Vagina (tissue), 2 donors: ENCODE results near the gene TBCE. TPM values are rescaled to one million over a fixed set of nuclear protein-coding genes. Genes with fewer than 3 reads are reported as not detected.

Experiments
- DNase-seq, 2 donors: peaks; one replicate each; pipeline ENCODE4 v3.0.0-alpha.2; 2017; ENCODE audit errors: extremely low spot score in 2 of 2
- H3K27ac ChIP-seq: fragments of 200-600 bp; sonication (generic); one replicate; pipeline ENCODE4 v1.5.1; 2019
- H3K27me3 ChIP-seq: fragments of 200-600 bp; sonication (generic); one replicate; pipeline ENCODE4 v1.5.1; 2019
- H3K36me3 ChIP-seq, 2 donors: fragments of 200-600 bp; sonication (generic); one replicate each; pipeline ENCODE4 v1.5.1; 2017 to 2019
- H3K4me1 ChIP-seq: fragments of 200-600 bp; sonication (generic); one replicate; pipeline ENCODE4 v1.5.1; 2019
- H3K4me3 ChIP-seq, 2 donors: fragments of 200-600 bp; sonication (generic); 1 replicate in 1 of 2; 2 replicates in 1 of 2; pipeline ENCODE4 v1.5.1; 2016 to 2019
- H3K9me3 ChIP-seq: fragments of 200-600 bp; sonication (generic); one replicate; pipeline ENCODE4 v1.5.1; 2019
- POLR2A ChIP-seq, 2 donors: fragments of 450-650 bp; IDR thresholded peaks; one replicate each; pipeline ENCODE4 v1.6.1; 2017; ENCODE audit warnings: antibody characterized with exemption in 2 of 2, mild to moderate bottlenecking in 2 of 2, moderate library complexity in 2 of 2
- POLR2AphosphoS5 ChIP-seq, 2 donors: sonication (generic); formaldehyde crosslinking; IDR thresholded peaks; one replicate each; pipeline ENCODE4 v1.9.0; 2017; ENCODE audit warnings: antibody characterized with exemption in 2 of 2, mild to moderate bottlenecking in 2 of 2, low read depth in 1 of 2; ENCODE audit not compliant: insufficient read depth in 1 of 2
- intact Hi-C: fragments of 100-400 bp; cut with DNase I; formaldehyde crosslinking; loops from one replicate; pipeline ENCODE4 v1.15.1; 2023
- total RNA-seq: library from RNA; depleted of rRNA; stranded (reverse); fragments of >200 nt; gene quantifications from one replicate; pipeline ENCODE4 v1.2.3, GENCODE V29; 2016
- TF ChIP-seq, protein P1 (sequence below), 3 experiments: fragments of 450-650 bp in 2 of 3; fragments of 200-600 bp in 1 of 3; sonication (generic) in 1 of 3; IDR thresholded peaks; one replicate each; pipeline ENCODE4 v1.5.1; 2017 to 2019; ENCODE audit warnings: antibody characterized with exemption in 3 of 3, mild to moderate bottlenecking in 2 of 3, moderate library complexity in 2 of 3

TBCE gene
- total RNA-seq, 1 donor from 2014 or later: 23.6 TPM

DNA sequence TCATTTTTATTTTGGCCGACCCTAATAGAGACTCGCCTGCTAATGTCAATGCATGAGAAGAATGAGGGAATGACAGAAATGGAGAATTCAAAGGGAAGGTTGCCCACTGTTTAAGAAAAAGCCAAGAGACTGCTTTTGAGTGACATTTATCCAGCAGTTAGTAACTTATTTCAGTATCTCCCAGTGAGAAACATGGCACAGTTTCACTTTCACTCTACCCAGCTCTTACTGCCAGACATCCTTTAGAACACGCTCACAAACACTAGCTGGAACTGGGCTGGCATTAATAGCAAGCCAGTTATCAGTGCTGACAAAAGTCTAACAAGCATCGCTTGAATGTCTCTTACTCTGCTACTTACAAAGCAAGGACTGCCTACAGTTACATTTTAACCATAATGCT is 30.3 kb upstream of the TBCE start:
- H3K27ac ChIP-seq: no peak overlapping the region
- H3K36me3 ChIP-seq: peaks cover 0 to 37% of the 10 kb centered on the region in 2 donors
- intact Hi-C loops: no loop called here

DNA sequence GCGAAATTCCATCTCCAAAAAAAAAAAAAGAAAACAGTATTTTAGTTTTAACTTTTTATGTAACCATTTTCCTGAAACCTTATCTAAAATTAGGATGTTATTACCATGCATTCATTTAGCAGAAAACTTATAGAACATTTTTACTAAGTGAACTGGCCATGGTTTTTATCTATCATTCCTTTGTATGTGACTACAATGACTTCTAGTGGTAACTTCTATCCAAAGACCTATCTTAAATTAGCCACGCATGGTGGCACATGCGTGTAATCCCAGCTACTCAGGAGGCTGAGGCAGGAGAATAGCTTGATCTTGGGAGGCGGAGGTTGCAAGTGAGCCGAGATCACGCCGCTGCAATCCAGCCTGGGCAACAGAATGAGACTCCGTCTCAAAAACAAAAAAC is 27.5 kb upstream of the TBCE start:
- H3K36me3 ChIP-seq: peaks cover 0 to 53% of the 10 kb centered on the region in 2 donors
- H3K9me3 ChIP-seq: no peaks in the 10 kb centered on the region
- no peak overlapping the region for H3K4me3 ChIP-seq
- no peak for DNase-seq
- intact Hi-C loops: no loop called here
- no peaks in the 10 kb centered on the region for H3K27me3 ChIP-seq
- no peaks in the 10 kb centered on the region for H3K4me1 ChIP-seq
- H3K27ac ChIP-seq: no peak overlapping the region
- TF ChIP-seq POLR2AphosphoS5 (IDR thresholded peaks at IDR 0.05; ENCODE audit: insufficient read depth in 1 of 2, low read depth in 1 of 2): no peak
- TF ChIP-seq, protein P1, sequence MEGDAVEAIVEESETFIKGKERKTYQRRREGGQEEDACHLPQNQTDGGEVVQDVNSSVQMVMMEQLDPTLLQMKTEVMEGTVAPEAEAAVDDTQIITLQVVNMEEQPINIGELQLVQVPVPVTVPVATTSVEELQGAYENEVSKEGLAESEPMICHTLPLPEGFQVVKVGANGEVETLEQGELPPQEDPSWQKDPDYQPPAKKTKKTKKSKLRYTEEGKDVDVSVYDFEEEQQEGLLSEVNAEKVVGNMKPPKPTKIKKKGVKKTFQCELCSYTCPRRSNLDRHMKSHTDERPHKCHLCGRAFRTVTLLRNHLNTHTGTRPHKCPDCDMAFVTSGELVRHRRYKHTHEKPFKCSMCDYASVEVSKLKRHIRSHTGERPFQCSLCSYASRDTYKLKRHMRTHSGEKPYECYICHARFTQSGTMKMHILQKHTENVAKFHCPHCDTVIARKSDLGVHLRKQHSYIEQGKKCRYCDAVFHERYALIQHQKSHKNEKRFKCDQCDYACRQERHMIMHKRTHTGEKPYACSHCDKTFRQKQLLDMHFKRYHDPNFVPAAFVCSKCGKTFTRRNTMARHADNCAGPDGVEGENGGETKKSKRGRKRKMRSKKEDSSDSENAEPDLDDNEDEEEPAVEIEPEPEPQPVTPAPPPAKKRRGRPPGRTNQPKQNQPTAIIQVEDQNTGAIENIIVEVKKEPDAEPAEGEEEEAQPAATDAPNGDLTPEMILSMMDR (IDR thresholded peaks at IDR 0.05): no peak
- TF ChIP-seq POLR2A (IDR thresholded peaks at IDR 0.05): no peak

More for the DNA sequence above, 30.3 kb upstream of the TBCE start:
- peaks cover 16% of the 10 kb centered on the region for H3K4me1 ChIP-seq
- H3K4me3 ChIP-seq: no peak overlapping the region
- H3K27me3 ChIP-seq: no peaks in the 10 kb centered on the region
- DNase-seq: no peak
- H3K9me3 ChIP-seq: no peaks in the 10 kb centered on the region
- no peak for TF ChIP-seq POLR2A (IDR thresholded peaks at IDR 0.05)
- TF ChIP-seq, protein P1 (IDR thresholded peaks at IDR 0.05): no peak
- TF ChIP-seq POLR2AphosphoS5 (IDR thresholded peaks at IDR 0.05; ENCODE audit: insufficient read depth in 1 of 2, low read depth in 1 of 2): no peak

DNA sequence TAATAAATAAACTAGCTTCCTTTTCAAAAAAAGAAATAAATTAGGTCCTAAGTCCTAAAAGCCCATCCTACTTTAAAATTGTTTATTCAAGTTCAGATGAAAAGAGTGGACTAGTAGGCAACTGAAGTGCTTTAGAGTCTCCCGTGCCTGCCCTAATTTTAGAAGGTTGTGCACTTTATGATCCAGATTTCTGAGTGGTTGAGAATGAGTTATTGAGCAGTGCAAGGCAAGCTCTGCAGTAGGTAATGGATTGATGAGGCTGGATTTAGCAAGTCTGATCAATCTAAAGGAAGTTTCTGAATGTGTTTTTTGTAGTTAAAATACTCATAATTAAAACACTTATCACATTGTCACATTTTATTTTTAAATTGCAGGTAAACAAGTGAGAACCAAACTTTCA is 25.9 kb upstream of the TBCE start:
- H3K27ac ChIP-seq: no peak overlapping the region
- H3K4me1 ChIP-seq: no peaks in the 10 kb centered on the region
- intact Hi-C loops: no loop called here
- H3K36me3 ChIP-seq: peaks cover 0 to 42% of the 10 kb centered on the region in 2 donors
- H3K27me3 ChIP-seq: no peaks in the 10 kb centered on the region
- H3K4me3 ChIP-seq: no peak overlapping the region
- no peak for TF ChIP-seq POLR2AphosphoS5 (IDR thresholded peaks at IDR 0.05; ENCODE audit: insufficient read depth in 1 of 2, low read depth in 1 of 2)
- TF ChIP-seq POLR2A (IDR thresholded peaks at IDR 0.05): no peak
- TF ChIP-seq, protein P1 (IDR thresholded peaks at IDR 0.05): no peak
- H3K9me3 ChIP-seq: no peaks in the 10 kb centered on the region
- DNase-seq: no peak

DNA sequence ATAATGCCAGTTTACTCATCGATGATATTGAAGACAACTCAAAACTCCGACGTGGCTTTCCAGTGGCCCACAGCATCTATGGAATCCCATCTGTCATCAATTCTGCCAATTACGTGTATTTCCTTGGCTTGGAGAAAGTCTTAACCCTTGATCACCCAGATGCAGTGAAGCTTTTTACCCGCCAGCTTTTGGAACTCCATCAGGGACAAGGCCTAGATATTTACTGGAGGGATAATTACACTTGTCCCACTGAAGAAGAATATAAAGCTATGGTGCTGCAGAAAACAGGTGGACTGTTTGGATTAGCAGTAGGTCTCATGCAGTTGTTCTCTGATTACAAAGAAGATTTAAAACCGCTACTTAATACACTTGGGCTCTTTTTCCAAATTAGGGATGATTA is 25.2 kb upstream of the TBCE start:
- Histone ChIP-seq H3K36me3 (peaks cover 0 to 36% of the 10 kb centered on the region in 2 donors), H3K27me3 (no peaks in the 10 kb centered on the region), H3K9me3 (no peaks in the 10 kb centered on the region), H3K4me1 (no peaks in the 10 kb centered on the region), H3K27ac (no peak overlapping the region), H3K4me3 (no peak overlapping the region)
- TF ChIP-seq, protein P1 (IDR thresholded peaks at IDR 0.05): no peak
- no peak for TF ChIP-seq POLR2A (IDR thresholded peaks at IDR 0.05)
- no peak for TF ChIP-seq POLR2AphosphoS5 (IDR thresholded peaks at IDR 0.05; ENCODE audit: insufficient read depth in 1 of 2, low read depth in 1 of 2)
- DNase-seq: no peak
- intact Hi-C loops: no loop called here

DNA sequence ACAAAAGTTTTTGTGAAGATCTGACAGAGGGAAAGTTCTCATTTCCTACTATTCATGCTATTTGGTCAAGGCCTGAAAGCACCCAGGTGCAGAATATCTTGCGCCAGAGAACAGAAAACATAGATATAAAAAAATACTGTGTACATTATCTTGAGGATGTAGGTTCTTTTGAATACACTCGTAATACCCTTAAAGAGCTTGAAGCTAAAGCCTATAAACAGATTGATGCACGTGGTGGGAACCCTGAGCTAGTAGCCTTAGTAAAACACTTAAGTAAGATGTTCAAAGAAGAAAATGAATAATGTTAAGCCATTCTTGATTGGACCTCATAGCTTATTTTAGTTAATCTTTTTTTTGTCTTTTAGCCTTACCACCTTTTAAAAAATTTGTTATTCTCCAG is 24.8 kb upstream of the TBCE start:
- H3K27me3 ChIP-seq: no peaks in the 10 kb centered on the region
- DNase-seq: no peak
- no peak overlapping the region for H3K4me3 ChIP-seq
- H3K27ac ChIP-seq: no peak overlapping the region
- no peaks in the 10 kb centered on the region for H3K4me1 ChIP-seq
- peaks cover 0 to 31% of the 10 kb centered on the region in 2 donors for H3K36me3 ChIP-seq
- TF ChIP-seq, protein P1 (IDR thresholded peaks at IDR 0.05): no peak
- TF ChIP-seq POLR2AphosphoS5 (IDR thresholded peaks at IDR 0.05; ENCODE audit: insufficient read depth in 1 of 2, low read depth in 1 of 2): no peak
- TF ChIP-seq POLR2A (IDR thresholded peaks at IDR 0.05): no peak
- intact Hi-C loops: no loop called here
- no peaks in the 10 kb centered on the region for H3K9me3 ChIP-seq
